Sigmoid colon (tissue), 7 donors: ENCODE results near the gene PPL. TPM values are rescaled to one million over a fixed set of nuclear protein-coding genes. Genes with fewer than 3 reads are reported as not detected.

Experiments used
- DNase-seq: peaks from one replicate; pipeline ENCODE4 v3.0.0-alpha.2; 2019
- H3K27ac ChIP-seq, 4 donors: fragments of 200-600 bp; sonication (generic); one replicate each; pipeline ENCODE4 v1.5.1; 2016 to 2019; ENCODE audit warnings: mild to moderate bottlenecking in 1 of 4
- H3K27me3 ChIP-seq, 3 donors: fragments of 200-600 bp; sonication (generic); one replicate each; pipeline ENCODE4 v1.5.1; 2019; ENCODE audit warnings: mild to moderate bottlenecking in 1 of 3
- H3K36me3 ChIP-seq, 4 donors: fragments of 200-600 bp; sonication (generic); one replicate each; pipeline ENCODE4 v1.5.1; 2016 to 2019
- H3K4me1 ChIP-seq, 4 donors: fragments of 200-600 bp; sonication (generic); one replicate each; pipeline ENCODE4 v1.5.1; 2017 to 2019
- H3K4me3 ChIP-seq, 4 donors: fragments of 200-600 bp; sonication (generic); one replicate each; pipeline ENCODE4 v1.5.1; 2017 to 2019; ENCODE audit warnings: mild to moderate bottlenecking in 2 of 4, moderate library complexity in 1 of 4
- H3K9me3 ChIP-seq, 4 donors: fragments of 200-600 bp in 3 of 4; sonication (generic) in 3 of 4; one replicate each; pipeline versions ENCODE4 v1.5.1 to v1.6.1; 2013 to 2019
- CTCF ChIP-seq, 4 experiments: fragments of 450-650 bp in 3 of 4; fragments of 200-600 bp in 1 of 4; IDR thresholded peaks; one replicate each; pipeline ENCODE4 v1.5.1; 2016 to 2019; ENCODE audit warnings: antibody characterized with exemption in 4 of 4, mild to moderate bottlenecking in 3 of 4, moderate library complexity in 2 of 4
- EP300 ChIP-seq, 4 donors: sonication (generic); formaldehyde crosslinking; IDR thresholded peaks; one replicate each; pipeline ENCODE4 v1.6.1; 2017; ENCODE audit warnings: antibody characterized with exemption in 4 of 4
- POLR2A ChIP-seq, 2 donors: fragments of 450-650 bp; IDR thresholded peaks; one replicate each; pipeline ENCODE4 v1.6.1; 2016; ENCODE audit warnings: antibody characterized with exemption in 2 of 2, mild to moderate bottlenecking in 2 of 2, moderate library complexity in 2 of 2
- POLR2AphosphoS5 ChIP-seq, 4 donors: sonication (generic); formaldehyde crosslinking; IDR thresholded peaks; one replicate each; pipeline ENCODE4 v1.6.1; 2017; ENCODE audit warnings: antibody characterized with exemption in 4 of 4
- WGBS, 2 donors: extraction: QIAGEN DNeasy Blood & Tissue Kit; methylation state at CpG; one replicate each; pipeline ENCODE4 v1.1.7; 2013; 5-methylcytosine and 5-hydroxymethylcytosine counted together
- intact Hi-C: fragments of 100-400 bp; cut with DNase I; formaldehyde crosslinking; loops from one replicate; pipeline ENCODE4 v1.15.1; 2023
- polyA plus RNA-seq, 3 donors: library from polyadenylated mRNA; stranded (reverse); fragments of 200-250 nt; gene quantifications; one replicate each; pipeline ENCODE4 v1.2.3, GENCODE V29; 2013
- total RNA-seq, 4 donors: library from RNA; depleted of rRNA; stranded (reverse); fragments of >200 nt; gene quantifications; one replicate each; pipeline ENCODE4 v1.1.0, GENCODE V29; 2016
- donor health status: healthy with polysubstance abuse.
- donor health status: Bipolar disorder and iron deficiency.
- donor health status: healthy.

The PPL gene
- total and polyA plus RNA-seq, 7 donors = 4.6 to 42.9 (median 27.0) TPM

DNA sequence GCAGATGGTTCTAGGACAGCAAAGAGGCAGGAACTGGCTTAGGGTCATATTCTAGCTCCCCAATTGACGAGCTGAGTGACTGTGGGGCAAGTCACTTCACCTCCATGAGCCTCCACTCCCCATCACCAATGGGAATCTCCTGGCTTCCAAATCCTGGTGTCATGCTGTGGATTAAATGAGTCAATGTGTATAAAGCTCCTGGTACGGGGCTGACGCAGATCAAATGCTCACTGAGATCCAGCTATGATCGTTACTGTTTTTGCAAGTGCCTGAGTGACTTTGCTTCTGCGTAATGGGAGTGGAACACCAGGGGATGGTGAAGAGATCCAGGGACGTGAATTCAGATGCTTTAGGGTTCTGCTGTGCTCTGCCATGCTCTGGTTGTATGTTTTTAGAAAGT lies 23.6 kb upstream of the PPL start:
- H3K27ac ChIP-seq = no peak overlapping the region
- 75 to 86% methylated on average over 6 of the region's 6 CpGs for WGBS, 2 donors
- DNase-seq = no peak
- TF ChIP-seq EP300 (IDR thresholded peaks at IDR 0.05) = no peak
- TF ChIP-seq POLR2A (IDR thresholded peaks at IDR 0.05) = no peak
- TF ChIP-seq POLR2AphosphoS5 (IDR thresholded peaks at IDR 0.05) = no peak
- TF ChIP-seq CTCF (IDR thresholded peaks at IDR 0.05) = no peak
- H3K4me1 ChIP-seq = peaks cover 0 to 27% (median 18%) of the 10 kb centered on the region in 4 donors
- H3K27me3 ChIP-seq = no peaks in the 10 kb centered on the region
- no peak overlapping the region for H3K4me3 ChIP-seq
- no peaks in the 10 kb centered on the region for H3K36me3 ChIP-seq
- intact Hi-C loops = no loop called here
- no peaks in the 10 kb centered on the region for H3K9me3 ChIP-seq

GRCh38 chr16:4958510-4959438 lies 21.8 kb upstream of the PPL start:
- TF ChIP-seq CTCF (IDR thresholded peaks at IDR 0.05) (no peak), POLR2A (IDR thresholded peaks at IDR 0.05) (no peak), POLR2AphosphoS5 (IDR thresholded peaks at IDR 0.05) (no peak), EP300 (IDR thresholded peaks at IDR 0.05) (no peak)
- Histone ChIP-seq H3K4me3 (peak overlapping the region; percentile 13 to 58 (median 50)), H3K9me3 (no peaks in the 10 kb centered on the region), H3K4me1 (peaks cover 0 to 27% (median 18%) of the 10 kb centered on the region in 4 donors), H3K27ac (no peak overlapping the region), H3K36me3 (no peaks in the 10 kb centered on the region), H3K27me3 (no peaks in the 10 kb centered on the region)
- DNase-seq = no peak
- intact Hi-C loops = loop anchor here (1.0 to 10.0 kb wide), 3 partner anchors 111 to 224 kb away; partner anchors contain the start of genes ANKS3, DNAAF8, EEF2KMT and GLYR1
- 35 to 45% methylated on average over 29 of the region's 29 CpGs for WGBS, 2 donors

DNA sequence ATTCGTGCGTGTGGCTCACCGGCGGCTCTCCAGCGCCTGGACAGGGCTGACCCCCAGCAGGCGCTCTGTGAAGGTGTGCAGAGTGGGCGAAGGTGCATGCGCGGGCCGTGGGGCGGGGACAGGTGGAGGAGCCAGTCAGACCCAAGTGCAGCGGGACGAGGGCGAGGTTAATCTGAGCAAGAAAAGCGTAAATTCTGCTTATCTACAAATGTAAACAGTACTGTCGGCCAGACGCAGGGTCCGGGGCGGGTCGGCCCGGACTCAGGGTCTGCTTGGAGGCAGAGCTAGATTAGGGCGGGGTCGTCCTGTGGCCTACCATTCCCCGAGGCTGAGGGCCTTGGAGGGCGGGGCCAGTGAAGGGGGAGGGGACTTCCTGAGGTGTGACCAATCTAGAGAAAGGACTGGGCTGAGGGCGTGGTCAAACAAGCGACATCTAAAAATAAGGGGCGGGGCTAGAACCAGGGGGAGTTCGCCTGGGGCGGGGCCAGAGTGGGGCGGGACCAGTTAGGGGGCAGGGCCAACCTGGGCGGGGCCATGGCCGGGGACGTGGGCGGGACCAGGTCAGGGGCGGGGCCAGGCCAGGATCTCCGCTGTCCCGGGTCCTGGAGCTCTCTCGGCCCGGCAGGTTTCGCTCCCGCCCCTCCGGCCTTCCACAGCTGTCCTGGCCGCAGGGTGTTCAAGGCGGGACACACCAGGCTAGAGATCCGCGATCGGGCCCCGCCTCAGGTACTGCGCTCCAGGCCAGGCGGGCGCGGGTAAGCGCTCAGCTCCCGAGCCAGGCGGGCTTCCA lies 21.0 kb upstream of the PPL start, which contains the start of gene SEC14L5:
Gene SEC14L5 (plus strand): TSS at position 611 of the 790 bp plus-strand sequence. CDS start 994 bp downstream, outside the sequence.
- H3K27me3 ChIP-seq = no peaks in the 10 kb centered on the region
- H3K27ac ChIP-seq = peak within 1 kb of the TSS; percentile 70 to 77 (median 74)
- intact Hi-C loops = loop anchor here (1.0 to 10.0 kb wide), 5 partner anchors 111 to 223 kb away; partner anchors contain the start of genes ANKS3, DNAAF8, EEF2KMT and GLYR1
- H3K9me3 ChIP-seq = no peaks in the 10 kb centered on the region
- TF ChIP-seq POLR2A (IDR thresholded peaks at IDR 0.05) = peak in 1 of 2 donors; percentile 60
- peak in 1 of 4 donors; percentile 20 for TF ChIP-seq POLR2AphosphoS5 (IDR thresholded peaks at IDR 0.05)
- no peak for TF ChIP-seq EP300 (IDR thresholded peaks at IDR 0.05)
- H3K4me1 ChIP-seq = peaks cover 0 to 27% (median 18%) of the 10 kb centered on the region in 4 donors
- DNase-seq = peak; percentile 98
- H3K4me3 ChIP-seq = peak within 1 kb of the TSS; percentile 28 to 58 (median 50)
- 1% methylated on average over 56 of the region's 56 CpGs for WGBS, 2 donors
- H3K36me3 ChIP-seq = no peaks in the 10 kb centered on the region

- no peaks in the 10 kb centered on the region for H3K27me3 ChIP-seq
- DNase-seq = no peak
- H3K9me3 ChIP-seq = no peaks in the 10 kb centered on the region
- 6 to 19% methylated on average over 10 of the region's 10 CpGs for WGBS, 2 donors
- H3K4me1 ChIP-seq = peaks cover 0 to 27% (median 18%) of the 10 kb centered on the region in 4 donors
- H3K4me3 ChIP-seq = peak overlapping the region; percentile 28 to 58 (median 50)
- TF ChIP-seq POLR2AphosphoS5 (IDR thresholded peaks at IDR 0.05) (no peak), EP300 (IDR thresholded peaks at IDR 0.05) (no peak), POLR2A (IDR thresholded peaks at IDR 0.05) (no peak), CTCF (IDR thresholded peaks at IDR 0.05) (no peak)
- intact Hi-C loops = loop anchor here (2.0 to 10.0 kb wide), 4 partner anchors 137 to 223 kb away; partner anchors contain the start of genes ANKS3, DNAAF8, EEF2KMT and ROGDI
- H3K27ac ChIP-seq = peak overlapping the region; percentile 70 to 77 (median 74)
- no peaks in the 10 kb centered on the region for H3K36me3 ChIP-seq
Measured at GRCh38 chr16:4957420-4957719, 20.4 kb upstream of the PPL start.
